CD4-positive, alpha-beta T cell treated with Interleukin-15 for 1 hour (primary cell): Measurements from ENCODE around the gene ANKRD42.

ENCODE experiments used
- DNase-seq: peaks from one replicate; pipeline ENCODE4 v3.0.0-alpha.2; 2020

ANKRD42 gene

DNA sequence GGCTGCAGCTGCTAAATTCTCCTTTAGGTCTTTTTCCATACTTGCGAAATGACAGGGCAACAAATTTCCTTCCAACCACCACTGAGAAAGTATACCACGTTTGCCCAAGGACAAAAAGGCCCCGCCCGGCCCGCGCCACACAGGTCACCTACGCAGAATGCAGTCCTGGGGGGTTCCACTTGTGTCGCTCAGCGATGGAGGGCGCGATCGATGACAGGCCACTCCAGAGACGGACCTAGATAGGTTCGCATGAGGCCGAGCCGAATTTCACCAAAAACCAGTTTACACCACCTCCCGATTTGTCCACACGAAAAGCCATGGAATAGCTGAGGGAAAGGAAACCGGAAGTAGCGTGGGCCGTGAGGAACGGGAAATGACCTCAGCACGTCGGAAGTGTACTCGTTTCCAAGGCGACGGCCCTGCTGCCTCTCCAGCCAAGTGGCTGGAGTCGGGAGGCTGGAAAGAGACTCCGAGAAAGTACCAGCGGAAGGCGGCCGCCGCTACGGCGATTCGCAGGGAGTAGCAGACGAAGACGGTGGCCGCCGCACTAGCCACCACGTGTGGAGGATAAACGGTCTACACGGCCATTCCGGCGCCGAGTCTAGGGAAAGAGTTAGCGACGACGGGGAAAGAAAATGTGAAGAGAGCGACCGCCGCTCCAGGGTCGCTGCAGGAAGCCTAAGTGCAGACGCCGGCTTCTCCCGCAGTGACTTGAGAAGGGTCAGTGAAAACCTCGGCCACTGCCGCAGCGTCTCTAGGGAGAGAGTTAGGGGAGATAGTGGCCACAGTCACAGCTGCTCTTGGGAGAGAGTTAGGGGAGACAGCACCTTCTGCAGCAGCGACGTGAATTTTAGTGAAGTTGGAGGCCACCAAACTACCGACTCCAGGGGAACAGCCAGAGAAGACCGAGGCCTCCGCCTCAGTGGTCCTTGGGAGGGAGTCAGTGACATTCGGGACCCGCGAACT, at the start of gene ANKRD42:
TSS of gene ANKRD42 (plus strand) at position 398 of the 966 bp plus-strand sequence. CDS start 959 bp downstream, outside the sequence.
- peak; percentile 87 for DNase-seq

DNA sequence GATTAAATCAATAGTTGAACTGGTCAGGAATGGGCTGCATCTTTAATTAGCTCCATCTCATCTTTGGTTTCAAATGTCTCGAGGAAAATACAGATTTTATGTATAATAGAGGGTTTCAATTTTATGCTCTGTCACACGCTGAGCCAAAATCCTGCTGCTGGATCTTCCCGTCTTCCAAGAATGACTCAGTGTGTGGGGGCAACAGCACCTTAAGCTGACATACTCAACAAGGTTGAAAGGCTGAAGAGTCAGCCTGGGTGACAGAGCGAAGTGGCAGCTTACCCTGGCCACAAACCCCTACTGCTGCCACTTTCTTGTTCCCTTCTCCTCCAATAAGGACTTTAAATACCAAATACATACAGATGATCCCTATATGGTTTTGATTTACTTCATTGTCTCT, 45.6 kb upstream of the ANKRD42 start:
- no peak for DNase-seq

DNA sequence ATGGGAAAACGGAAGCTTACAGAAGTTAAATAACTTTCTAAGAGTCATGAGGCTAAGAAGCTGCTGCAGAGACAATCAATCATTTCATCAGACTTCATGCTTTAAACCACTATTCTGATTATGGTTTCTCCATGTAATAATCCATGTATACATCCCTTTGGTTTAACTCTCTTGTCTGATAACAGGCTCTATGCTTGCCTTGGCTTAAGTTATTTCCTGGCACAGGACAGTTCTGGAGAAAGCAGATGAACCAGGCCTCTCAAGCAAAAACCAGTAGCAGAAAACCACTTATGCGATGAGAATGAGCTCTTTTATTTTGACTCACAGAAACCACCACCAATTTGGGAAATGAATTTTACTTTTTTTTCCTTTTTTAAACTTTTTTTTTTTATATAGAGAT, 43.1 kb upstream of the ANKRD42 start:
- no peak for DNase-seq

DNA sequence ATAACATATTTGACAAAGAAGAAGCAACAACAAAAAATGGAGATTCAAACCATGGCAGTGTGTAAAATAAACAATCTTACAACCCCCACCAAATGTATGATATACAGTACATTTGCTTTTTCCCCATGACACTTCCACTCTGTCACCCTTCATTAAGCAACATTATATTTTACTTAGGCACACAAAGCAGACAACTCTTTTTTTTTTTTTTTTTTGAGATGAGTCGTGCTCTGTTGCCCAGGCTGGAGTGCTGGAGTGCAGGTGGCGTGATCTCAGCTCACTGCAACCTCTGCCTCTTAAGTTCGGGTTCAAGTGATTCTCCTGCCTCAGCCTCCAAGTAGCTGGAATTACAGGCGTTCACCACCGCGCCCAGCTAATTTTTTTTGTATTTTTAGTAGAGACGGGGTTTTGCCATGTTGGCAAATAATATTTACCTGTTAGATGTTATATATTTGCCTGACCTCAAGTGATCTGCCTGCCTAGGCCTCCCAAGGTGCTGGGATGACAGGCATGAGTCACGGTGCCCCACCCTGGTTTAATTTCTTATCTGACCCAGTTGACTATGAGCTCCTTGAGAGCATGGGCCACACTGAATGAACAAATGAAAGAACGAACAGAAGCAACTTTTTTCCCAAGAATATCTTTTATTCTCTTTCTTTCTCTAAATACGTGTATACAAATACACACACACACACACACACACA, 42.1 kb upstream of the ANKRD42 start:
- DNase-seq, result no peak

DNA sequence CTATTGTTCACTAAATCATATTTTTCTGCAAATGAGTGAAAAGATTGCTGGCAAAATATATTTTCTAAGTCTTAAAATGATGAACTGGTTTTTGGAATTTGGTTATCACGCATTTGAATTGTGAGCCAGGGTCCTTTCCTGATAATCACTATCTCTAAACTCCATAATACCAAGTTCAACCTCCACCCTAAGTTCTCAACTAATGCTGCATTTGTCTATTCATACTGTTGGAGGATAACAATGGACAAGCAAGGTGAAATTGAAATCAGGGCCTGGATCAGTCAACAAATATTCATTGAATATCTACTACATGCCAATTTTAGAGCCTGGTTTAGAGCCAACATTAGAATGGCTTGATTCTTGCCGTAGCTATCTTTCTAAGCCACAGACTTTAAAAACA, 41.2 kb upstream of the ANKRD42 start:
- no peak for DNase-seq

DNA sequence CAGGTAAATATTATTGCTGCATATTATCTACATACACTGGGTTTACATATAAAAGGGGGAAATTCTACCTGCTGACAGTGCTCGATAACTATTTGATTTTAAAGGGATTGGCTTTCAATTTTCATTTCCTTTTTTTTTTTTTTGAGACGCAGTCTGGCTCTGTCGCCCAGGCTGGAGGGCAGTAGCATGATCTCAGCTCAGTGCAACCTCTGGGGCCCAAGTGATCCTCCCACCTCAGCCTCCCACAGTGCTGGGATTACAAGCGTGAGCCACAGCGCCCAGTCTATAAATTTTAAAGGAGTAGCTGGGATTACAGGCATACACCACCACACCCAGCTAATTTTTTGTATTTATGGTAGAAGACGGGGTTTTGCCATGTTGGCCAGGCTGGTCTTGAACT, 39.7 kb upstream of the ANKRD42 start:
- DNase-seq, result no peak

DNA sequence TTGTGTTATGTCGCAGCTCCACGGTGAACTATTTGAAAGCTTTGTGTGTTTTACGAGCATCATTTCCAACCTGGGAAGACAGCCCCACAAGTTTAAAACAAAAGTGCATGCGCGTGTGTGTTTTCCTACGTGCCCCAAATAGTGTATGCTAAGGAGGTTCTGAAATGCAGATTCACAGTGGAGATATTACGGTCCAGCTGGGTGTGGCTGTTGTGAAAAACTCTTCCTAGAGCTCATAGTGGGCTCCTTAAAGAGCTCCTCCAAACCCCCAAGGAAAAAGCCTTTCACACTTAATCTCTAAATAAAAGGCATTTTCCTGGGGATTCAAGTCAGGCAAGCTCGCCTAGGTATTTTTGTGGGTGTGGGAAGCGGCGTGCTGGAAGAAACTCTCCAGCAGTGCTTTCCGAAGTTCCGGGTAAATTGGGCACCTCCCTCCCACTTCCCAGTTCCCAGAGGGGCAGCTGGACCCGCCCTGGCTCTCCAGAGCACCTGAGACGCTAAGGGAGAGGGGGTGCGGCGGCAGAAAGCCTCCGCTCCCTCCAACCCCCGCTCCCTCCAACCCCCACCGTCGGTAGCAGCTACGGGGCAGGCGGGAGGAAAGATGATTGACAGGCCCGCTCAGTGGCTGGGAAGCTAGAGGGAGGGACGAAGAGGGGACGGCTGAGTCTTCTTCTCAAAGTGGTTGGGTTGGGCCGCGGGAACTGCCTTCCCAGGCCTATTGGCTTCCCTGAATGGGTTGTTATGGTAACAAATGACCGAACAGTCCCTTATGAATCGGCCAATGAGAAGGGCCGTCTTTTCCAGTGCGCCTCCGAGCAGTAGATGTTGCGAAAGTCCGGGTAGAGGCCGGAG, 37.1 kb upstream of the ANKRD42 start:
- DNase-seq, result peak; percentile 100

DNA sequence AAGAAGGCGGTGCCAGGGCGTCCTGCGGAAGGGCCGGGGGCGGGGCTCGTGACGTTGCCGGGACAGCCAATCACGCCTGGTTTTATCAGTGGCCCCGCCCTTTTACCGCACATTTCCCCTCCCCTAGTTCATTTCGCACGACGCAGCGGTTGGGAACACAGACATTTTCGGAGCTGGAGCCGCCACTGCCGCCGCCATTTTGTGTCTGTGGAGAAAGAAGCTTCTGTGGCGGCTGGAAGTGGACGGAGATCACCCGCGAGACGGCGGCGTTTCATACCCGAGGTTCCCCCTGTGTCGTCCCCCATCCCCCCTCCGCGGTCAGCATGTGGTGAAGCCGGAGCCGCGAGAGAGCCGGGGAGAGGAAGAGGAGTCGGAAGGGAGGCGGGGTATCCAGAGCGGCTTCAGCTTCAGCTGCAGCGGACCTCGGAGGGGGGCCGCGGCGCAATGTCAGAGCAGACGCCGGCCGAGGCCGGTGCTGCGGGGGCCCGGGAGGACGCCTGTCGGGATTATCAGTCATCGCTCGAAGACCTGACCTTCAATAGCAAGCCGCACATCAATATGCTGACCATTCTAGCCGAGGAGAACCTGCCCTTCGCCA, 36.4 kb upstream of the ANKRD42 start, which contains the start of gene PCF11:
TSS of gene PCF11 (plus strand) at position 136 of the 598 bp plus-strand sequence. CDS start at position 445, 309 bp downstream.
- DNase-seq, result no peak

DNA sequence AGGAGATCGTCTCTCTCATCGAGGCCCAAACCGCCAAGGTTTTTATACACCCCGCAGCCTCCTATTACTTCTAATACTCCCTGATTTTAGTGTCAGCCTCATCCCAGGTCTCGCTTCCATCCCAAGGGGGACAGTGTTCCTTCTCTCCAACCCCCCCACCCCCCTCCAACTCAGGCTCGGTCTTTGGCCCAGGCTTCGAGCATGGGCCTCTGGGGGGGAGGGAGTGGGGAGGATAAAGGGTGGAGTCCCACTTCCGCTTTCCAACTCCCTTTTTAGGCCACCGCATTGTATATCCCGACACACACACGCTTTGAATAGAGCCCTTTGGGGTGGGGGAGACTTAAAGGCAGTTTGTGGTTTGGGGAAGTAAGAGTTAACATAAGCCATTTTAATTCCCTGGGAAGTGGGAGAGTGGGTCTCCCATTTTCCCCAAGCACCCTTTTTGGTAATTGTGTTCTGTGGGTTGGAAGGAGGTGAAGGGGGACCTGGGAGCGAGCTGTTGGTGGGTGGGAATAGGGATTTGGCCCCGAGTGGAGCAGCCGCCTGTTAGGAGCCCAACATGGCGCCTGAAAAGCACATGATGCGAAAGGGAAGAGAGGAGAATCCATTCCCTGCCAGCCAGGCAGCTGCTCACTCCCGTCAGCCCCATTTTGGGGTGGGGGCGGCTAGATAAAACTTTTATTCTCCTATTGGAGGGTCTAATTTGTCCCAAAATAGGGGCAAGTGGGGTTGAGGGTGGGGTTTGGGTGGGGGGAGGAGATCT, 35.7 kb upstream of the ANKRD42 start:
- DNase-seq, result peak; percentile 63

DNA sequence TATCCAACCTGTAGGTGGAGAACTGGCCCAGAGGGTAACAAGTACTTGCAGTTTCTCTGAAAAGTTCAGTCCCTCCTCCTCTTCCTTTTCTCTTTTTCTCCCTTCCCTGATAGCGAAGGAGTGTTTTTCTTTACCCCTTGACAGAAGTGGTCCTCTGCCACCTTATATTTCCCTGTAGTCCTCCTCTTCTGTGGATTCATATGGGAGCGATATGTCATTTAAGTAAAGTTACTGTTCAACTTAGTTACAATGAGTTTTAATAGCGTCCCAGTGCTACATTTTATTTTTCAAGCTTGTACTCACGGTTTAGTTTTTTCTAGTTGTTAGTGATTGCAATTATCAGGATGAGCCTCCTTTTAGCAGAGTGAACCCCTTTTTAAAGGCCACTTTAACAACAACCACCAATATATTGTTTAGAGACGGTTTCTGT, 35.1 kb upstream of the ANKRD42 start:
- DNase-seq, result no peak

DNA sequence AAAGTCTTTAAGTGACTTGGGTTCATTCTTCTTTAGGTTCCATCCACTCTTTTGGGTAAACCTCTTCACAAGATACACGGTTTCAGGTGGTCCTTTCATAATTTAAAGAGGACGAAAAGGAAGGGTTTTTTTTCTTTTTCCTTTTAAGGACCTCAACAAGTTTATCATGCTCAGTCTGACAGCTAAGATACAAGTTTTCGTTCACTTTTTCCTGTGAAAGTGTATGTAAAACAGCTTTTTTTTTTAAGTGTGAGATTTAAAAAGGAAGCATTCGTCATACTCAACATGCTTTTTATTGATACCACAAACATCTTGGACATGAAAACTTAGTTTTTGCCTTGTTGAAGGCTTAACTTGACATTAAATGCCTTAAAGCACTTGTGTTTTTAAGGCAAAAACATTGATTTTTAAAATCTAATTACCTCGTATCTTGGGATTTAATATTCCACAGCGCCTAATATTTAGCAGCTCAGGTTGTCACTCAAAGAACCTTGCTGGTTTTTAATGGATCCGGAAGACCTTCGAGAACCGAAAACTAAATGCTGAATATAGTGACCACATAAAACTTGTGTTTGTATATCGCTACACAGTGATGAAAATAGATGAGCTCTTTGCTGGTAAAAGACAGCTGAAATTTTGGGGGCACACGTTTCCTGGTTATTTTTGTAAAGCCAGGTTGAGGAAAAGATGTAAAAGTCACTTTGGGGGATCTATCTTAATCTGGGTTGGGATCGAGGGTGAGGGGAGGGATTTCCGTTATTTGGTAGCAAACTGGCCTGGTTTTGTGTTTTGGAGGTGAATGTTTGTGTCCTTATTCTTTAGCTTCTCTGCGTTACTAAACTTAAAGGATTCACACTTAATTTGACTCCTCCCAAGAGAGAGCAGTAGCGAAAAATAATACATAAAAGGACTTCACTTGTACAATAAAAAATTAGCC, 34.3 kb upstream of the ANKRD42 start:
- DNase-seq, result no peak

DNA sequence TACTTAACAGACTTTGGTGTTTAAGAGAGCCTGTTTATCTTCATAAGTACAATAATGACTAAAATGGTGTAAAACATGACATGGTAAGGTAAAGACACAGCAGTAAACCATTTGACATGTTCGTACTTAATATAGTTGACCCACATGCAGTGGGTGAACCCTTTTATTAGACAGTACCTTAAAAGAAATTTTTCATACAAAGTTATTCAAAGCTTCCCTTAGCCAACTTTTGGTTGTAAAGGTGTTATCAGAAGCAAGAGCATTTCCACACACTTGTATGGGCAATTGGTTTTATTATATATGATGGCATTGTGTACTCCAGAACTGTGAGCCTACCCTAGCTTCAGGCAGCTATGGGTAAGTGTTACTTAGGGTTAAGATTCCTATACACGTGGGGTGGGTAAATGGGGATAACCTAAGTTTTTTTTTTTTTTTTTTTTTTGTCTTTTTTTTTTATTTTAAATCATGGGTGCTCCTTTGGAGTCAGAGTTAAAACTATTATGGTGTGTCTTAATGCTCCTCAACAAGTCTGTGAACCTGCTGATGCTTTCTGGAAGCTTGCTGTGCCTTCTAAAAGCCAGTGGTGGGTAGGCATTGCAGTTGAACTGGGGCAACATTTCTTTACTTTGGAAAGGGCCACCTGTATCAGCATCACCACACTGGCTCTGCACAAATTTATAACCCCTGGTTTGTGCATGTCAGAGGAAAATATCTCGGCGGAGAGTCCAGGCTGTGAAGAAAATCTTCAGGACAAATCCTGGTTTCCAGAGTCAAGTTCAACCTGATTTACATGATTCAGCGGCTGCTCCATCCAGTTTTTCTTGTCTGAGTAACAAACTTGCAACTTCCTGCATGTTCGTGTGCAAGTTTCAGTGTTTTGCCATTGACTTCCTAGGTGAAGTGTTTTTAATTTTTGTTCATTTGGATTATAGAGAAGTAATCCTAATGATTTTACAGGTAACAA, 33.3 kb upstream of the ANKRD42 start:
- no peak for DNase-seq

DNA sequence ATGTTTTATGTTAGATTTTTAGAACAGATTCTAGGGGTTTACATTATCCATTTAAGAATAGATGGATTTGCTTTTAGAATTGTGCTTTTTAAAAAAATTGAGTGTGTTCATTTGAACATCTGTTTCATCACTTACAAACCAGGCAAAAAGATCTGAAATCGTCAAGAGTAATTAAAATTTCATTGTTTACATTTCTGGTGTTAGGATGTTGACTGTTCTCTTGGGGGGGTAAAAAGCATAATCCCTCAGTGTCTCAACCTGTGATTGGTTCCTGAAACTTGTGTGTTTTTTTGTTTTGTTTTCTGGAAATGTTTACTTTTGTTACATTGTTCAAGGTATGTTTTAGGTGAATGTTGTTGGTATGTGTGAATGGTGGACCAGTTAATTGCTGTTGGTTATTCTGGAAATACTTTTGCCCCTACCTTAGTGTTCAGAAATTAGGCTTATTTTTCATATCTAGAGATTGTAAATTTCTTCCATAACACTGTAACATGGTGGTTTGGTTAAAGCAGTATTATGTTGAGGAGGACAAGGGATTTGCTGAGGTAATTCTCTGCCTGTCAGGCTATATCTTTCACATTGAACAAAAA, 31.8 kb upstream of the ANKRD42 start:
- DNase-seq, result no peak

DNA sequence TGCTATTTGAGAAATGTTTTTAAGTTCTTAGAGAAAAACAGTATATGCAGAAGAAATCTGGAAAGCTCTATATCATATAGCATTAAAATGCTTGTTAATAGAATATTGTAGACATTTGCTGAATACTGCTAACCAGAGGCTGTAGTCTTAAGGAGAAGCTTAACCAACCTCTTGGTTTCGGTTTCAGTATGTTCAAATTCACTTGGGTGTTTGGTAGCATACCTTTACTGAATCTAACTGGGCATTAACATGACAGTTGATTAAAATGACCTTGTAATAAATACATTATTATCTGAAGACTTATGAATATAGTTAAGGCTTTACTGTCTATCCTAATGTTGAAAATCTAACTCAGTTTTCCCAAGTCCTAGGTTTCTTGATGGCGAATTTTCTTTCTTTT, 31.1 kb upstream of the ANKRD42 start:
- DNase-seq, result no peak

DNA sequence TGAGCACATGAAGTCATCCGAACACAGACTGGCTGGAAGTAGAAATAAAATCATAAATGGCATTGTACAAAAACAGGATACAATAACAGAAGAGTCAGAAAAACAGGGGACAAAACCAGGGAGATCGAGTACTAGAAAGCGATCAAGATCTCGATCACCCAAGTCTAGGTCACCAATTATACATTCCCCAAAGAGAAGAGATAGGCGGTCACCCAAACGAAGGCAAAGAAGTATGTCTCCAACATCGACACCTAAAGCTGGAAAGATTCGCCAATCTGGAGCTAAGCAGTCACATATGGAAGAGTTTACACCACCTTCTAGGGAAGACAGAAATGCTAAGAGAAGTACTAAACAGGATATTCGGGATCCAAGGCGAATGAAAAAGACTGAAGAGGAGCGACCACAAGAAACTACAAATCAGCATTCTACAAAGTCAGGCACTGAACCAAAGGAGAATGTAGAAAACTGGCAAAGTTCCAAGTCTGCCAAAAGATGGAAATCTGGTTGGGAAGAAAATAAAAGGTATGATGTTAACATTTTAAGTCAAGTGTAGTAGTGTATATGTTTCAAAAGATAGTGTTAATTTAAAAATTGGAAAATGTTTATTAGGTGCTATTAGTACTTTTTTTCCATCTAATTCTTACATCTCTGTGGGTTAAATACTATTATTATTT, 27.2 kb upstream of the ANKRD42 start:
- DNase-seq, result no peak

DNA sequence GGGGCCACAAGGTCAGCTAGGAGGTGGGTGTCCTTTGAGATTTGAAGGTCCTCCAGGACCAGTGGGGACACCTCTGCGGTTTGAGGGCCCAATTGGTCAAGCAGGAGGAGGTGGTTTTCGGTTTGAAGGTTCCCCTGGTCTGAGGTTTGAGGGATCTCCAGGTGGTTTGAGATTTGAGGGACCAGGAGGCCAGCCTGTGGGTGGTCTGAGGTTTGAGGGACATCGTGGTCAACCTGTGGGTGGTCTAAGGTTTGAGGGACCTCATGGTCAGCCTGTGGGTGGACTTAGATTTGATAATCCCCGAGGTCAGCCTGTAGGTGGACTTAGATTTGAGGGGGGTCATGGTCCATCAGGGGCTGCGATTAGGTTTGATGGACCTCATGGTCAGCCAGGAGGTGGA, 24.8 kb upstream of the ANKRD42 start:
- no peak for DNase-seq

DNA sequence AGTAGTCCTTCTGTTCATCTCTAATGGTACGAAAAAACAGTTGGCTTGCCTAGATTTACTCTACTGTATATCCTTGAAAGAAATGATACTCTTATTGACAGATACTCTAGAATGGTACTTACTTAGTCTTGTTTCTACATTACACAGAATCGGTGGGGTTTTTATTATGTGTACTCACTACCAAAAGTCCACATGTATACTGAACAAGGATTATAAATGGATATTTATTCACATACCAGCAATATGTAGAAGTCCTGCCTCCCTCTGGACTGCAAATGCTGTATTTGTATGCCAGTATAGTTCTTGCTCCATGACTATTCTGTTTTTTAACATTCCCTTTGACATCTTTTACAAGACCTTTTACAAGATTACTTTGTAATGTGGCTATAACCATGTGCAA, 22.6 kb upstream of the ANKRD42 start:
- no peak for DNase-seq

DNA sequence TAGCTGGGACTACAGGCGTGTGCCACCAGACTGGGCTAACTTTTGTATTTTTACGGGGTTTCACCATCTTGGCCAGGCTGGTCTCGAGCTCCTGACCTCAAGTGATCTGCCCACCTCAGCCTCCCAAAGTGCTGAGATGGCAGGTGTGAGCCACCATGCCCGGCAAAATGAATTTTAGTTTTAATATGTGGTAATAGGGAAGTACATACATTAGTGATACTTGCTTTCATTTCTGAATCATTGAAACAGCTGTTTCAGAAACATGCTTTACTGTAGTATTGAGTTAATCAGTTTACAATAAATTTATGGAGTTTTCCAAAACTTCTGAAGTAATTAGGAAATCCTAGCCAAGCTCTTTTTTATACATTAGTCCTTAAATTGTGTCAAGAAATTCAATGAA, 21.0 kb upstream of the ANKRD42 start:
- no peak for DNase-seq
